Measurements from ENCODE around the gene TMEM39B. TPM values are rescaled to one million over a fixed set of nuclear protein-coding genes. Genes with fewer than 3 reads are reported as not detected.
"Not testable (repeated sequence)": the region's sequence is repeated elsewhere in the genome, so short reads cannot be mapped to it uniquely, and the experiment has no call there.

Gene TMEM39B
- total and polyA plus RNA-seq, 2 donors (not counting 3 experiments of a cell fraction or from before 2014, with no cell fraction given), result 47.3 to 64.3 TPM

DNA sequence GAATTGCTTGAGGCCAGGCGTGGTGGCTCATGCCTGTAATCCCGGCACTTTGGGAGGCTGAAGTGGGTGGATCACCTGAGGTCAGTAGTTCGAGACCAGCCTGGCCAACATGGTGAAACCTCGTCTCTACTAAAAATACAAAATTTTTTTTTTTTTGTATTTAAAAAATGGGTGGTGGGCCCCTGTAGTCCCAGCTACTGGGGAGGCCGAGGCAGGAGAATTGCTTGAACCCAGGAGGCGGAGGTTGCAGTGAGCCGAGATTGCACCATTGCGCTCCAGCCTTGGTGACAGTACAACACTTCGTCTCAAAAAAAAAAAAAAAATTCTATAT lies 61.2 kb downstream of the TMEM39B start:
- BruUV-seq (replicated peaks); H3K36me3 ChIP-seq (ENCODE audit: control insufficient read depth in 2 of 2, extremely low read depth in 1 of 2, insufficient read depth in 2 of 2, low read length in 2 of 2); H4K20me1 ChIP-seq (replicated peaks; ENCODE audit: control insufficient read depth, extremely low read depth, insufficient read depth, low read length); DNase-seq (ENCODE audit: low read depth, low spot score); H3K27me3 ChIP-seq (ENCODE audit: control insufficient read depth in 2 of 2, insufficient read depth in 2 of 2, low read length in 2 of 2); H3K4me3 ChIP-seq (replicated peaks in 1 of 3; ENCODE audit: insufficient read depth in 1 of 3, low read depth in 1 of 3, low read length in 3 of 3); FAIRE-seq; POLR2A ChIA-PET; H3K9me1 ChIP-seq (replicated peaks; ENCODE audit: control insufficient read depth, extremely low read depth, insufficient read depth, low read length); dilution Hi-C loops (cut with MboI; ENCODE audit: extremely low pct_ligation_motif_present, low sequenced_read_pairs); H2AFZ ChIP-seq (ENCODE audit: low read depth, low read length); H3K4me2 ChIP-seq (ENCODE audit: insufficient read depth, low read length); H3K9me3 ChIP-seq (replicated peaks; ENCODE audit: control insufficient read depth, insufficient read depth, low read length); H3K4me1 ChIP-seq (ENCODE audit: control insufficient read depth, extremely low read depth, insufficient read depth, low read length); intact Hi-C loops (cut with micrococcal nuclease); H3K27ac ChIP-seq (ENCODE audit: insufficient read depth, low read depth, low read length); H3K9ac ChIP-seq (replicated peaks; ENCODE audit: extremely low read depth, insufficient read depth, low read length): not testable (repeated sequence)
- peaks cover 62% of the 10 kb centered on the region for H3K79me2 ChIP-seq (ENCODE audit: control insufficient read depth, insufficient read depth, low read length)
- CTCF ChIA-PET, result interaction anchor here (0.9 to 2.5 kb wide), 2 partner anchors 25 to 48 kb away, joined by 3 to 14 read pairs; partner anchors contain the start of gene KPNA6

DNA sequence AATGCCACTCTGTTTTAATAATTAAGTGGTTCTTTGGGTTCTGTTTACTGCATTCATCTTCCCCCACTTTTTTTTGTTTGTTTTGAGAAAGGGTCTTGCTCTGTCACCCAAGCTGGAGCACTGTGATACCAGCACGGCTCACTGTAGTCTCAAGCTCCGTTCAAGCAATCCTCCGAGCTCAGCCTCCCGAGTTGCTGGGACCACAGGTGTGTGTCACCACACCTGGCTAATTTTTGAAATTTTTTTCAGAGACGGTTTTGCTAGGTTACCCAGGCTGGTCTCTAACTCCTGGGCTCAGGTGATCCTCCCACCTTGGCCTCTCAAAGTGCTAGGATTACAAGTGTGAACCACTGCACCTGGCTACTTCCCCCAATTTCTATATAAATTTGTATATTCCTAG lies 64.4 kb downstream of the TMEM39B start:
- Histone ChIP-seq H3K36me3 (ENCODE audit: control insufficient read depth in 2 of 2, extremely low read depth in 1 of 2, insufficient read depth in 2 of 2, low read length in 2 of 2) (no peaks in the 10 kb centered on the region), H4K20me1 (replicated peaks; ENCODE audit: control insufficient read depth, extremely low read depth, insufficient read depth, low read length) (no peaks in the 10 kb centered on the region), H3K79me2 (ENCODE audit: control insufficient read depth, insufficient read depth, low read length) (peaks cover 65% of the 10 kb centered on the region), H3K27me3 (ENCODE audit: control insufficient read depth in 2 of 2, insufficient read depth in 2 of 2, low read length in 2 of 2) (no peaks in the 10 kb centered on the region), H2AFZ (ENCODE audit: low read depth, low read length) (no peak overlapping the region), H3K9ac (replicated peaks; ENCODE audit: extremely low read depth, insufficient read depth, low read length) (no peak overlapping the region), H3K9me1 (replicated peaks; ENCODE audit: control insufficient read depth, extremely low read depth, insufficient read depth, low read length) (no peaks in the 10 kb centered on the region), H3K4me3 (replicated peaks in 1 of 3; ENCODE audit: insufficient read depth in 1 of 3, low read depth in 1 of 3, low read length in 3 of 3) (no peak overlapping the region), H3K4me1 (ENCODE audit: control insufficient read depth, extremely low read depth, insufficient read depth, low read length) (peaks cover 11% of the 10 kb centered on the region), H3K9me3 (replicated peaks; ENCODE audit: control insufficient read depth, insufficient read depth, low read length) (no peaks in the 10 kb centered on the region), H3K4me2 (ENCODE audit: insufficient read depth, low read length) (no peak overlapping the region), H3K27ac (ENCODE audit: insufficient read depth, low read depth, low read length) (no peak overlapping the region)
- intact Hi-C loops (cut with micrococcal nuclease) (no loop called here), dilution Hi-C loops (cut with MboI; ENCODE audit: extremely low pct_ligation_motif_present, low sequenced_read_pairs) (no loop called here)
- ChIA-PET CTCF (interaction anchor here (1.6 to 4.4 kb wide), 2 partner anchors 9 to 16 kb away, joined by 4 to 19 read pairs; no protein-coding TSS in a partner anchor), POLR2A (no interaction called here)
- no peak for DNase-seq (ENCODE audit: low read depth, low spot score)
- no peak for FAIRE-seq
- TF ChIP-seq POLR2AphosphoS5 (IDR thresholded peaks at IDR 0.05; ENCODE audit: insufficient read depth, low read depth, low read length), result no peak
- no peak for TF ChIP-seq FOS (IDR thresholded peaks at IDR 0.05; ENCODE audit: borderline replicate concordance, insufficient read depth, low read length)
- TF ChIP-seq, protein P1, sequence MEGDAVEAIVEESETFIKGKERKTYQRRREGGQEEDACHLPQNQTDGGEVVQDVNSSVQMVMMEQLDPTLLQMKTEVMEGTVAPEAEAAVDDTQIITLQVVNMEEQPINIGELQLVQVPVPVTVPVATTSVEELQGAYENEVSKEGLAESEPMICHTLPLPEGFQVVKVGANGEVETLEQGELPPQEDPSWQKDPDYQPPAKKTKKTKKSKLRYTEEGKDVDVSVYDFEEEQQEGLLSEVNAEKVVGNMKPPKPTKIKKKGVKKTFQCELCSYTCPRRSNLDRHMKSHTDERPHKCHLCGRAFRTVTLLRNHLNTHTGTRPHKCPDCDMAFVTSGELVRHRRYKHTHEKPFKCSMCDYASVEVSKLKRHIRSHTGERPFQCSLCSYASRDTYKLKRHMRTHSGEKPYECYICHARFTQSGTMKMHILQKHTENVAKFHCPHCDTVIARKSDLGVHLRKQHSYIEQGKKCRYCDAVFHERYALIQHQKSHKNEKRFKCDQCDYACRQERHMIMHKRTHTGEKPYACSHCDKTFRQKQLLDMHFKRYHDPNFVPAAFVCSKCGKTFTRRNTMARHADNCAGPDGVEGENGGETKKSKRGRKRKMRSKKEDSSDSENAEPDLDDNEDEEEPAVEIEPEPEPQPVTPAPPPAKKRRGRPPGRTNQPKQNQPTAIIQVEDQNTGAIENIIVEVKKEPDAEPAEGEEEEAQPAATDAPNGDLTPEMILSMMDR (IDR thresholded peaks at IDR 0.05; ENCODE audit: extremely low read depth in 1 of 2, insufficient read depth in 1 of 2, low read depth in 1 of 2, low read length in 2 of 2), result no peak
- TF ChIP-seq JUN (IDR thresholded peaks at IDR 0.05; ENCODE audit: borderline replicate concordance, insufficient read depth, insufficient read length, low read depth), result no peak
- no peak for TF ChIP-seq MYC (IDR thresholded peaks at IDR 0.05; ENCODE audit: low read depth, low read length)
- TF ChIP-seq GATA2 (IDR thresholded peaks at IDR 0.05; ENCODE audit: insufficient read depth, insufficient read length, low read depth, low read length), result no peak
- TF ChIP-seq EZH2 (IDR thresholded peaks at IDR 0.05; ENCODE audit: borderline replicate concordance, low read depth, low read length, severe bottlenecking), result no peak
- TF ChIP-seq POLR2A (IDR thresholded peaks at IDR 0.05; ENCODE audit: low read depth, low read length), result no peak
- TF ChIP-seq, protein P2, sequence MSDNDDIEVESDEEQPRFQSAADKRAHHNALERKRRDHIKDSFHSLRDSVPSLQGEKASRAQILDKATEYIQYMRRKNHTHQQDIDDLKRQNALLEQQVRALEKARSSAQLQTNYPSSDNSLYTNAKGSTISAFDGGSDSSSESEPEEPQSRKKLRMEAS (IDR thresholded peaks at IDR 0.05; ENCODE audit: insufficient read depth, insufficient read length), result no peak
- BruUV-seq (replicated peaks), result no TSS peak
